ENCODE results near the gene POC1B.

Gene POC1B

DNA sequence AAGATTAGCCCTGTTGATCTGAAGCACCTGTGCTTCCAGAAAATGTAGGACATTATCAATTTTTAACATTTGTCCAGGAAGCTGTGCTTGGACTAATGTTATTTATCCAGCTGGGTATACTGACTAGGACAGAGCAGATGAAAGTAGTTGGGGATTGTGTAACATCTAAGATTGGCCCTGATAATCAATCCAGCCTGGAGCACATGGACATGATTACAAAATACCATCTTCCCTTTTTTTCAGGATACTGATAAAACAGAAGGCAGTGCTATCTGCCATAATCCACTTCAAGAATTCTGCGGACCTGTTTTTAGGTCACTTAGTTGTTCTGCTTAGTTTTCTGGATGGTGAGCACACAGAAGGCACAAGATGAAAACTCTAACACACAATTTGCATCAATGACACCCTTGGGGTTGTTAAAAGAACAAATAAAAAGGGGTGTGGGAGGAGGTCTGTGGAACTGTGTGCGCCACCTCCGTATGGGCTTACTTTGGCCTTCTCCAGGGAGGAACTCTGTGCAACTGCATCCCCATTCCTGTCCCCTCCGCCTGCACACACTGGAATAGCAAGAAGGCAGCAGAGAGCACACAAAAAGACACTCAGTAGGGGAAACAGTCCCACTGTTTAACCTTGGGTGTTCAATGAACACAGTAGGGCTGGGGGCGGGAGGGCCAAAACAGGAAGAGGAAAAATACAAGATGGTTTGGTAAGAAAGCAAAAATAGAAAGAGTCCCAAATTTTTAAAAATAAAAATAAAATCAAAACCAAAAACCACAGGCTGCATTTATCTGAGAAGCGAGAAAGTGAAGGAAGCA is 142.4 kb downstream of the POC1B start:
- DNase-seq: no peak

GRCh38 chr12:89382328-89382727 is 143.5 kb downstream of the POC1B start:
- no peak for DNase-seq

- no peak for DNase-seq
Observed at GRCh38 chr12:89379839-89380467, 145.9 kb downstream of the POC1B start.

- no peak for DNase-seq
Observed at GRCh38 chr12:89379148-89379838, 146.6 kb downstream of the POC1B start.

DNA sequence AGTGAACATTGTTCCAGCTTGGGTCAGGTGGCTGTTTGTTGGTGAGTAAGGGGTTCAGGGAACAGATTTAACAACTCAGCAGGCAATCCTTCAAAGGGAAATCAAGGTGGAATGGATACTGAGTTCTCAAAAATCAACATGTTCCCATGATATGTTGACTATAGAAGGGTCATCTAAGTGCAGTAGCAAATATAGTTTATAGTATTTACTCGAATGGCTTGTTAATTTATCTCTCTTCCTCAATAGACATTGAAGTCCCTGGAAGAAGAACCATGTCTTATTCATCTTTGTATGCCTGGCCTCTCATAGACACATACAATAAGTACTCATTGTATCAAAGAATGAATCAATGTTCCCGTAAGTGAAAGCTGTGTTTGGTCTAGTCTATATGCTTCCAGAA is 149.0 kb downstream of the POC1B start:
- DNase-seq: no peak

GRCh38 chr12:89376202-89376529 is 149.7 kb downstream of the POC1B start:
- DNase-seq: no peak

GRCh38 chr12:89373763-89374572 is 151.9 kb downstream of the POC1B start:
- no peak for DNase-seq

DNA sequence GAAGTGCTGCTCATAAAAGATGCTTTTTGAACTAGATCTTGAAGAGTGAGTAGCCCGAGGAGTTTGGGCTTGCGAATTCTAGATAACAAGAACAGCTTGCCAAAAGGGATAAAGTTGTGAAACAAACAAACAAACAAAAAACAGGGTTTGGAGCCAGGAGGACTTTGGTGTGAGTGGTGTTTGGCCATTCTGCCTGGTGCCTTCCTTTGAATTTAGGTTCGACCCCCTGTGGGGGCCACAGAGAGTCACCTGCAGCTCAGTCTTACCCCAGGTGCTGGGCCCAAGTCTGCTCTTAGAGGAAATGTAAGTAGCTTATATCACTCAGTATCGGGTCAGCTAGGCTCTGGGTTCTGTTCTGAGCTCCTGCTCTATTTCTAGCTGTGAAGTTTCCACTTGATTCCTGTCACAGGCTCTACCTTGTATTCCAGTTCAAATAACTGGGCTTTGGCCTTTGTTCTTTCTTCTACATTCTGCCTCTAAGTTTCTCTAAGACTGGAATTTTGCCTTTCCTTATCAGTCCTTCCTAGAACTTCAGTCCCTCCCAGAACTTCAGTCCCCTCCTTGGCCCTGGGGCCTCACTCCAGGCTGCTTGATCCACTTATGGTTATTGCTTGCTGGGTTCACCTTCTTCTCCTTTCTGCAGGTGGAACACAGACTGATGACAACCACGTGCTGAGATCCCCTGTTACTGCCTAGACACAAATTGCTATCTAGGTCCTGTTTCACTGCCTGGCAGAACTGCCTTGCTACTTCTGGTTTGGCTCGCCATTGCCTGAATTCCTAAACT is 153.1 kb downstream of the POC1B start:
- no peak for DNase-seq

DNA sequence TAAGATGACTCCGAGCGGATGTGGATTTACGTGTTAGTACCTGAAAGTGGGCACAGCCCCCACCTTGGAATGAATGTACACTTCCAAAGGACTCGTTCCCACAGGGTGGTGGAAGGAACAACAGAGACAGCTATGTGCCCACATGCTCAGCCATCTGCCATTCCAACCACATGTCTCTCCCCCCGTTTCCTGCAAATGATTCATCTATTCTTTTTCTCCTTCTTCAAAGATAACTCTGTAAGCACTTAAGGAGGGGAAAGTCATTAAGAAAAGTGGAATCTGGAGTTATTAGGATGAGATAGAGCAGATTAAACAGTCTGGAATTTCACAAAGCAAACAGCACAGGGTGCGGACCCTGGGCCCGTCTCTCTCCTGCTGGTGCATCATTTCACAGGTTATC is 155.0 kb downstream of the POC1B start:
- DNase-seq: no peak

DNA sequence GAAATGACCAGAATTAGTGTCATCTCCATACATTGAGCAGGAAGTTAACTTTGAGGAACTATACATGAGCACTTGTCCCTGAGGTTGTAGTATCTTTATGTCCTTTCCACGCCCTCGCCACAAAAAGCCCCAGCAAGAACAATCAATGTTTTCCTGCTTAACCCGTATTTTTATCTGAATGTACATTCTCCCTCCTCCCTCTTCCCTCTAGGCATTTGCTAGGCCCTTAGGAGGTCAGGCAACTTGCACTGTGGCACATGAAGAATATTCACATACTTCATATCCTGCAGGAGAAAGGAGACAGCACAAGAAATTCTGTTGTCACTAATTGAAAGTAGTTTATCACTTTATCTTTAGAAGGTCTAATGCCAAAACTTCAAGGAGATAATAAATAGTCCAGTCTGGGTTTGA is 155.4 kb downstream of the POC1B start:
- DNase-seq: no peak

Measured in NCI-H1105 treated with DMSO at 0.1 percent for 48 hours (cell line).